ENCODE data around the gene ATP9A.

DNA sequence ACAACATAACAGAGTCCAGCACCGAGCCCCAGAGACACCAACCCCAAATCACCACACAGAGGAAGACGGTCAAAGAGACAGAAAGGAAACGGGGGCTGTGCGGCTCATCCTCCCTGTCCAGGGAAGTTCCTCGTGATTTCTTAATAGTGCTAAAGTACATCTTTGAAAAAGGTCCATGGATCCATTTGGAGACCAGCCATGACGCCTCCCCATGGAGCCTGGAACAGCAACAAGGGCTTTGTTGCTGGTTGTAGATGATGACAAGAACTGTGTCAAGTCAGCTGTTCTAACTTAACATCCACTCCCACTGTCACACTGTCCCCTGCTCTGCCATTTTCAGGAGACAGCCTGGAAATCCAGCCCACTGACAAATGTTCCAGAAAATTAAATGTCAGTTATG is 99.7 kb downstream of the ATP9A start:
- TF ChIP-seq, protein P1, sequence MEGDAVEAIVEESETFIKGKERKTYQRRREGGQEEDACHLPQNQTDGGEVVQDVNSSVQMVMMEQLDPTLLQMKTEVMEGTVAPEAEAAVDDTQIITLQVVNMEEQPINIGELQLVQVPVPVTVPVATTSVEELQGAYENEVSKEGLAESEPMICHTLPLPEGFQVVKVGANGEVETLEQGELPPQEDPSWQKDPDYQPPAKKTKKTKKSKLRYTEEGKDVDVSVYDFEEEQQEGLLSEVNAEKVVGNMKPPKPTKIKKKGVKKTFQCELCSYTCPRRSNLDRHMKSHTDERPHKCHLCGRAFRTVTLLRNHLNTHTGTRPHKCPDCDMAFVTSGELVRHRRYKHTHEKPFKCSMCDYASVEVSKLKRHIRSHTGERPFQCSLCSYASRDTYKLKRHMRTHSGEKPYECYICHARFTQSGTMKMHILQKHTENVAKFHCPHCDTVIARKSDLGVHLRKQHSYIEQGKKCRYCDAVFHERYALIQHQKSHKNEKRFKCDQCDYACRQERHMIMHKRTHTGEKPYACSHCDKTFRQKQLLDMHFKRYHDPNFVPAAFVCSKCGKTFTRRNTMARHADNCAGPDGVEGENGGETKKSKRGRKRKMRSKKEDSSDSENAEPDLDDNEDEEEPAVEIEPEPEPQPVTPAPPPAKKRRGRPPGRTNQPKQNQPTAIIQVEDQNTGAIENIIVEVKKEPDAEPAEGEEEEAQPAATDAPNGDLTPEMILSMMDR (IDR thresholded peaks at IDR 0.05; ENCODE audit: low read depth, low read length, missing input control), result no peak
- TF ChIP-seq SP1 (IDR thresholded peaks at IDR 0.05) (no peak), GABPA (IDR thresholded peaks at IDR 0.05 in 1 of 2, conservative IDR thresholded peaks at IDR 0.05 in 1 of 2) (no peak), HNF4A (conservative IDR thresholded peaks at IDR 0.05) (peak; percentile 58 to 59)
- TF ChIP-seq, protein P2, sequence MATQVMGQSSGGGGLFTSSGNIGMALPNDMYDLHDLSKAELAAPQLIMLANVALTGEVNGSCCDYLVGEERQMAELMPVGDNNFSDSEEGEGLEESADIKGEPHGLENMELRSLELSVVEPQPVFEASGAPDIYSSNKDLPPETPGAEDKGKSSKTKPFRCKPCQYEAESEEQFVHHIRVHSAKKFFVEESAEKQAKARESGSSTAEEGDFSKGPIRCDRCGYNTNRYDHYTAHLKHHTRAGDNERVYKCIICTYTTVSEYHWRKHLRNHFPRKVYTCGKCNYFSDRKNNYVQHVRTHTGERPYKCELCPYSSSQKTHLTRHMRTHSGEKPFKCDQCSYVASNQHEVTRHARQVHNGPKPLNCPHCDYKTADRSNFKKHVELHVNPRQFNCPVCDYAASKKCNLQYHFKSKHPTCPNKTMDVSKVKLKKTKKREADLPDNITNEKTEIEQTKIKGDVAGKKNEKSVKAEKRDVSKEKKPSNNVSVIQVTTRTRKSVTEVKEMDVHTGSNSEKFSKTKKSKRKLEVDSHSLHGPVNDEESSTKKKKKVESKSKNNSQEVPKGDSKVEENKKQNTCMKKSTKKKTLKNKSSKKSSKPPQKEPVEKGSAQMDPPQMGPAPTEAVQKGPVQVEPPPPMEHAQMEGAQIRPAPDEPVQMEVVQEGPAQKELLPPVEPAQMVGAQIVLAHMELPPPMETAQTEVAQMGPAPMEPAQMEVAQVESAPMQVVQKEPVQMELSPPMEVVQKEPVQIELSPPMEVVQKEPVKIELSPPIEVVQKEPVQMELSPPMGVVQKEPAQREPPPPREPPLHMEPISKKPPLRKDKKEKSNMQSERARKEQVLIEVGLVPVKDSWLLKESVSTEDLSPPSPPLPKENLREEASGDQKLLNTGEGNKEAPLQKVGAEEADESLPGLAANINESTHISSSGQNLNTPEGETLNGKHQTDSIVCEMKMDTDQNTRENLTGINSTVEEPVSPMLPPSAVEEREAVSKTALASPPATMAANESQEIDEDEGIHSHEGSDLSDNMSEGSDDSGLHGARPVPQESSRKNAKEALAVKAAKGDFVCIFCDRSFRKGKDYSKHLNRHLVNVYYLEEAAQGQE (IDR thresholded peaks at IDR 0.05), result no peak

Data from liver (tissue), 3 donors.